GM12864 (cell line): Measurements from ENCODE around the gene VPS35.
A peak's percentile ranks its signal among the peaks of the same experiment; 100 is the strongest.

ENCODE experiments used
- DNase-seq: peaks from one replicate; pipeline ENCODE4 v3.0.0-alpha.2; 2011; ENCODE audit warnings: low read depth
- H3K4me3 ChIP-seq: 2 replicates; pipeline ENCODE4 v1.5.1; 2011; ENCODE audit warnings: mild to moderate bottlenecking, low read depth, low read length, control low read depth
- TF ChIP-seq, protein P1 (sequence below): IDR thresholded peaks from 2 replicates; pipeline ENCODE4 v1.5.1; 2011; ENCODE audit warnings: low read depth, mild to moderate bottlenecking, moderate library complexity, low read length, control low read depth, inconsistent platforms; ENCODE audit errors: missing control alignments

Gene VPS35

DNA sequence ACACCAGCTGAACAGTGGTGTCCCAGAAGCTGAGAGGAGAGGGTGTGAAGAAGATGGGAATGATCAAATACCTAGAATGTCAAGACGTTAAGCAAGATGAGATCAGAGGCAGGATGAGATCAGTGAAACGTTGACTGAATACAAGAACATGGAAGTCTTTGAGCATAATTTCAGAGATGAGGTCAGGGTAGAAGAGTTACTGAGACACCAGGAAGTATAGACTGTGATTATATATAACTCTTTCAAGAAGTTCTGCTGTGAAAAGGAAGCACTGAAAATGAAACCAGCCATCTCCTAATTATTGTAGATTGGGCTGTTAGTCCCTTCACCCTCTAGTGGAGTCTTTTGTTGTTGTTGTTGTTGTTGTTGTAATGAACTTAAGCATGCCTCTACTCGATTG, 76.9 kb downstream of the VPS35 start:
- DNase-seq = no peak
- TF ChIP-seq, protein P1, sequence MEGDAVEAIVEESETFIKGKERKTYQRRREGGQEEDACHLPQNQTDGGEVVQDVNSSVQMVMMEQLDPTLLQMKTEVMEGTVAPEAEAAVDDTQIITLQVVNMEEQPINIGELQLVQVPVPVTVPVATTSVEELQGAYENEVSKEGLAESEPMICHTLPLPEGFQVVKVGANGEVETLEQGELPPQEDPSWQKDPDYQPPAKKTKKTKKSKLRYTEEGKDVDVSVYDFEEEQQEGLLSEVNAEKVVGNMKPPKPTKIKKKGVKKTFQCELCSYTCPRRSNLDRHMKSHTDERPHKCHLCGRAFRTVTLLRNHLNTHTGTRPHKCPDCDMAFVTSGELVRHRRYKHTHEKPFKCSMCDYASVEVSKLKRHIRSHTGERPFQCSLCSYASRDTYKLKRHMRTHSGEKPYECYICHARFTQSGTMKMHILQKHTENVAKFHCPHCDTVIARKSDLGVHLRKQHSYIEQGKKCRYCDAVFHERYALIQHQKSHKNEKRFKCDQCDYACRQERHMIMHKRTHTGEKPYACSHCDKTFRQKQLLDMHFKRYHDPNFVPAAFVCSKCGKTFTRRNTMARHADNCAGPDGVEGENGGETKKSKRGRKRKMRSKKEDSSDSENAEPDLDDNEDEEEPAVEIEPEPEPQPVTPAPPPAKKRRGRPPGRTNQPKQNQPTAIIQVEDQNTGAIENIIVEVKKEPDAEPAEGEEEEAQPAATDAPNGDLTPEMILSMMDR = peak; percentile 21
- peak overlapping the region; percentile 15; the same call in 1 of the 2 replicates for H3K4me3 ChIP-seq

DNA sequence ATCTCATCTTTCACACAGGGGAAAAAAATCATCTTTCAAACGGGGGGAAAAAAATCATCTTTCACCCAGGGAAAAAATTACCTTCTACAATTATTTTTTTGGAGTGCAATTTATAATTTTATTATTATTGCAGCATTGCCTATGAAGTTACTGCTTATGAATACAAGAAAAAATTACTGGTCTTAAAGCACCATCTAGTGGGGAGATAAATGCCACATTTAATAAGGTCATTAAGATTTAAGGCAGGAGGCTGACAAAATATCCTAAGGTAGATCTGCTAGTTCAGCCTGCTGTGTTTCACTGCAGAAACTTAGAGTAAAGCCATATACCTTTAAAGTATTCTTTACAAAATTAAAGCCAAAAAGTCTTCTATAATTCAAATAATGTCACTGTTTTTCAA, 81.4 kb downstream of the VPS35 start:
- H3K4me3 ChIP-seq = no peak overlapping the region
- TF ChIP-seq, protein P1 = peak; percentile 17
- DNase-seq = no peak

DNA sequence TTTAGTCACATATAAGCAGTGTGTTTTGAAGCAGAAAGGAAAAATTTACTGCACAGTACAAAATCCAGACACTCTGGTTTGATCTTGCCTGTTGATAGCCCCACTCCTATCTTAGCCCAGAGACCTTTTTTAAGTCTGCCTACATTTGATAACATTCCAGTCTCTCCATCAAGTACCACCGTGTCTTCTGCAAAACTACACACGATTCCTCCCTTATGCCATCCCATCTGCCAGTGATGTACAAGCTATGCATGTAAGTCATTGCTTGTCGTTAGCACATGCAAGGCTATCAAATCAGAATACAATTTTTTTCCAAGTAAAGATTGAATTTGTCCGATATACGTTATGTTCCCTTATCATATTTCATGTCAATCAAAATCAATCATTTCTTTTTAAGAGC, 82.7 kb downstream of the VPS35 start:
- H3K4me3 ChIP-seq = no peak overlapping the region
- no peak for DNase-seq
- TF ChIP-seq, protein P1 = no peak
